ENCODE data around the gene JADE1. TPM values are rescaled to one million over a fixed set of nuclear protein-coding genes. Genes with fewer than 3 reads are reported as not detected.

JADE1 gene
- total and polyA plus RNA-seq, 3 donors from 2014 or later: 19.1 to 32.2 (median 28.9) TPM

DNA sequence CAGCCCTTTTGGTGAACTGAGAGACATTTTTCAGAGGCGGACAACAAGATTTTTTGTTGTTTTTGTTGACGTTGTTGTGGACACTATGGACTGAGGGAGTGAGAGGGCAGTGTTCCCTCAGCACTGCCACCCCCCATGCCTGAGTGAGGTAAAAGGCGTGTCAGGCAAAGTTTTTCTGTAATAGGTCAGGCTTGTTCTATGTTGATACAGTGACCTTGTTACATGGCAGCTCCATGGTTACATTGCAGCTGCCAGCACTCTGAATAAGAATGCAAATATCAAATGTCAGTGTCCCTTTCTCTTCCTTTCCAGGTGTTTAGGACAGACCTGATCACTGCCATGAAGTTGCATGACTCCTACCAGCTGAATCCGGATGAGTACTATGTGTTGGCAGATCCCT is 36.6 kb downstream of the JADE1 start:
- Histone ChIP-seq H3K9me3 (no peaks in the 10 kb centered on the region), H3K4me3 (no peak overlapping the region), H3K36me3 (ENCODE audit: low read depth, missing control alignments) (no peaks in the 10 kb centered on the region), H3K27ac (peak overlapping the region in 1 of 2 donors; percentile 79), H3K4me1 (peaks cover 35% of the 10 kb centered on the region), H3K27me3 (no peaks in the 10 kb centered on the region)
- no peak for DNase-seq
- intact Hi-C loops (cut with DNase I; ENCODE audit: low total_unique reads): no loop called here
- WGBS, 2 donors: 77 to 78% methylated on average over 4 of the region's 4 CpGs
- TF ChIP-seq, protein P1, sequence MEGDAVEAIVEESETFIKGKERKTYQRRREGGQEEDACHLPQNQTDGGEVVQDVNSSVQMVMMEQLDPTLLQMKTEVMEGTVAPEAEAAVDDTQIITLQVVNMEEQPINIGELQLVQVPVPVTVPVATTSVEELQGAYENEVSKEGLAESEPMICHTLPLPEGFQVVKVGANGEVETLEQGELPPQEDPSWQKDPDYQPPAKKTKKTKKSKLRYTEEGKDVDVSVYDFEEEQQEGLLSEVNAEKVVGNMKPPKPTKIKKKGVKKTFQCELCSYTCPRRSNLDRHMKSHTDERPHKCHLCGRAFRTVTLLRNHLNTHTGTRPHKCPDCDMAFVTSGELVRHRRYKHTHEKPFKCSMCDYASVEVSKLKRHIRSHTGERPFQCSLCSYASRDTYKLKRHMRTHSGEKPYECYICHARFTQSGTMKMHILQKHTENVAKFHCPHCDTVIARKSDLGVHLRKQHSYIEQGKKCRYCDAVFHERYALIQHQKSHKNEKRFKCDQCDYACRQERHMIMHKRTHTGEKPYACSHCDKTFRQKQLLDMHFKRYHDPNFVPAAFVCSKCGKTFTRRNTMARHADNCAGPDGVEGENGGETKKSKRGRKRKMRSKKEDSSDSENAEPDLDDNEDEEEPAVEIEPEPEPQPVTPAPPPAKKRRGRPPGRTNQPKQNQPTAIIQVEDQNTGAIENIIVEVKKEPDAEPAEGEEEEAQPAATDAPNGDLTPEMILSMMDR (IDR thresholded peaks at IDR 0.05): no peak
- no peak for TF ChIP-seq POLR2A (IDR thresholded peaks at IDR 0.05)

DNA sequence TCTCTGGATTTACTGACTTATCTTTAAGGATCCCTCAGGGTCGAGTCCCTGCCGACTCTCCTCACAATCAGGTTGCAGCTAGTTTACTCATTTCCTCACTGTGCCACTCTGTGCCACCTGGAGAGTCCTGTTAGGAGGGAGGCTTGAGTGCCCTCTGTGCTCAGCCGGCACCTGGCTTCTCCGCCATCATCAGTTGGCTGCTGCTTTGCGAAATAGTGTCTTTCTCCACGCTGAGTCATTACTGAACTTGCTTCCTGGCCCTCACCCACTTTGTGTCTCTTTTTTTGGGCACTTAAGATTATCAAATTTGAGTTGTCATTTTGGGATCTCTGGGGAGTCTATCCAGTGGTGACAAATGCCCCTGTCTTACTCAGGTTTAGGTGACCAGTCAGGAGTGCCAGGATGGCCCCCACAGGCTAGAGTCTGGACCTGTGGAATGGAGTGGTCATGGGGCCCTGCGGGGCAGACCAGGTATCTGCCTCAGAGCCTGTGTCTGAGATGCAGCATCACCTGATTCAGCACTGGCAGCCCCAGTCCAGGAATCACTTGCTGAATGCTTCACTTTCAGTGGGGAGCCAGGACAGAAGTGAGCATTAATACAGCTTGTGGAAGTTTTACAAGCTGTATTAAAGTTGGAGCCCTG is 37.7 kb downstream of the JADE1 start:
- H3K9me3 ChIP-seq: no peaks in the 10 kb centered on the region
- intact Hi-C loops (cut with DNase I; ENCODE audit: low total_unique reads): no loop called here
- H3K27ac ChIP-seq: no peak overlapping the region
- DNase-seq: no peak
- TF ChIP-seq, protein P1 (IDR thresholded peaks at IDR 0.05): no peak
- no peak for TF ChIP-seq POLR2A (IDR thresholded peaks at IDR 0.05)
- no peaks in the 10 kb centered on the region for H3K36me3 ChIP-seq (ENCODE audit: low read depth, missing control alignments)
- peaks cover 35% of the 10 kb centered on the region for H3K4me1 ChIP-seq
- no peaks in the 10 kb centered on the region for H3K27me3 ChIP-seq
- no peak overlapping the region for H3K4me3 ChIP-seq
- 93 to 98% methylated on average over 6 to 7 of the region's 7 CpGs for WGBS, 2 donors

DNA sequence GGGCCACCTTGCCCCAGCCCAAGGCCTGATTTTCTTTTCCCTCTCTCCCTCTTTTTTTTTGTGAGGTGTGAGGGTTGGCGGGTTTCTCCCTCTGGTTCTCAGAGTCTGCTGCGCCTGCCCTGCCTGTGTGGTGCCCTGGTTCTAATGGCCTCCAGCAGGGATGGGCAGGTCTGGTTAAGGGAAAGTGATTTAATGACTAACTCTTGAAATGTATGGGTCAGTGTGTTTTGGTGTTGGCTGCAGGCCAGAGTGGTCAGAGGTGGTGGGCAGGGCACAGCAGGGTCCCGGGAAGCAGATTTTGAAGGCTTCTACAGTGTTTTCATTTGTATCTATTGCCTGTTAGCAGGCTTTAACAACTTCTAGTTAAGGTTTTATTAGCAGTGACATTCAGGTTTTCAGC is 39.0 kb downstream of the JADE1 start:
- Histone ChIP-seq H3K4me1 (peaks cover 31% of the 10 kb centered on the region), H3K4me3 (no peak overlapping the region), H3K27ac (no peak overlapping the region), H3K9me3 (no peaks in the 10 kb centered on the region), H3K36me3 (ENCODE audit: low read depth, missing control alignments) (no peaks in the 10 kb centered on the region), H3K27me3 (no peaks in the 10 kb centered on the region)
- intact Hi-C loops (cut with DNase I; ENCODE audit: low total_unique reads): no loop called here
- no peak for TF ChIP-seq POLR2A (IDR thresholded peaks at IDR 0.05)
- TF ChIP-seq, protein P1 (IDR thresholded peaks at IDR 0.05): no peak
- 91 to 96% methylated on average over 3 of the region's 3 CpGs for WGBS, 2 donors
- DNase-seq: no peak

GRCh38 chr4:128850252-128850651 is 40.8 kb downstream of the JADE1 start:
- Histone ChIP-seq H3K9me3 (no peaks in the 10 kb centered on the region), H3K4me1 (peaks cover 15% of the 10 kb centered on the region), H3K36me3 (ENCODE audit: low read depth, missing control alignments) (no peaks in the 10 kb centered on the region), H3K27me3 (no peaks in the 10 kb centered on the region), H3K27ac (no peak overlapping the region), H3K4me3 (no peak overlapping the region)
- WGBS, 2 donors: 90 to 99% methylated on average over 4 of the region's 4 CpGs
- TF ChIP-seq, protein P1 (IDR thresholded peaks at IDR 0.05): no peak
- TF ChIP-seq POLR2A (IDR thresholded peaks at IDR 0.05): no peak
- no peak for DNase-seq
- intact Hi-C loops (cut with DNase I; ENCODE audit: low total_unique reads): no loop called here

GRCh38 chr4:128853741-128854140 is 44.2 kb downstream of the JADE1 start:
- no peak overlapping the region for H3K4me3 ChIP-seq
- H3K27me3 ChIP-seq: no peaks in the 10 kb centered on the region
- H3K27ac ChIP-seq: no peak overlapping the region
- no peaks in the 10 kb centered on the region for H3K9me3 ChIP-seq
- DNase-seq: no peak
- peaks cover 11% of the 10 kb centered on the region for H3K4me1 ChIP-seq
- WGBS, 2 donors: 78 to 92% methylated on average over 5 of the region's 5 CpGs
- intact Hi-C loops (cut with DNase I; ENCODE audit: low total_unique reads): no loop called here
- TF ChIP-seq, protein P1 (IDR thresholded peaks at IDR 0.05): no peak
- no peak for TF ChIP-seq POLR2A (IDR thresholded peaks at IDR 0.05)
- no peaks in the 10 kb centered on the region for H3K36me3 ChIP-seq (ENCODE audit: low read depth, missing control alignments)

Measured in testis (tissue), 3 donors.